Right ventricle myocardium superior (tissue), 1 donor: ENCODE results near the gene DNAAF5. TPM values are rescaled to one million over a fixed set of nuclear protein-coding genes. Genes with fewer than 3 reads are reported as not detected.

Experiments
- ATAC-seq: fragments of 200-7000 bp; cut with Tn5 transposase; one replicate; pipeline ENCODE4 v1.9.1; 2020; ENCODE audit warnings: mild to moderate bottlenecking; ENCODE audit not compliant: poor library complexity
- DNase-seq: peaks from one replicate; pipeline ENCODE4 v3.0.0-alpha.2; 2020
- intact Hi-C: fragments of 100-400 bp; cut with DNase I; formaldehyde crosslinking; loops from one replicate; pipeline ENCODE4 v1.11.2; 2022
- total RNA-seq: library from RNA; stranded (reverse); fragmentation: NEBNext Ultra II Directional; extraction: Animal tissue kit (Norgen Biotek cat#: 25700); gene quantifications from one replicate; pipeline ENCODE4 v1.2.1, GENCODE V29; 2021
- donor health status: DM: no; HTN: yes; CAD: no; lungs with severe emphysema.

DNAAF5 gene
- total RNA-seq, 1 donor from 2014 or later = 19.3 TPM

- DNase-seq (no peak), ATAC-seq (no peak)
- intact Hi-C loops = no loop called here
Observed at GRCh38 chr7:701086-701671, 25.3 kb upstream of the DNAAF5 start.

GRCh38 chr7:703049-703448, 23.4 kb upstream of the DNAAF5 start:
- DNase-seq = no peak
- ATAC-seq = no peak
- intact Hi-C loops = no loop called here

GRCh38 chr7:706721-707120, 19.8 kb upstream of the DNAAF5 start:
- DNase-seq (no peak), ATAC-seq (no peak)
- intact Hi-C loops = no loop called here

DNA sequence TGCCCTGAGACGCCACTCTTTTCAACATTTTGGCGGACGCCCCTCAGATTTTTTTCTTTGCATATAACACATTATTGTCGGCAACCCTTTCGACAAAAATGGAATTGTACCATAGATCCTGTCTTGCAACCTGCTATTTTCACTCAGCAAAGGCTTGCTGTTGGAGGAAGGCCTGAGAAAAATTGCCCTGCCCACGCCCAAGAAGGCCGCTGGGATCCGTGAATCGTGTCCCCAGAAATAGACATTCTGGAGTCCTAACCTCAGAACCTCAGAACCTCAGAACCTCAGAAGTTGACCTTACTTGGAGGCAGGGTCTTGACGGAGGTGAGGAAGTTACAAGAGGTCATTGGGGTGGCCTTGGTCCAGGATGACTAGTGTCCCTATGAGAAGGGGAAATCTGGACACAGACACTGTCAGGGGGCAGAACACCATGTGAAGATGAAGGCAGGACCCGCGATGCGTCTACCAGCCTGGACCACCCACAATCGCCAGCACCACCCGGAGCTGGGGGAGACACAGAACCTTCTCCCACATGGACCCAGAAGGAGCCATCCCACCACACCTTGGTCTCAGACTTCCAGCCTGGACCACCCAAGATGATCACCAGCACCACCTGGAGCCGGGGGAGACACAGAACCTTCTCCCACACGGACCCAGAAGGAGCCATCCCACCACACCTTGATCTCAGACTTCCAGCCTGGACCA, 19.1 kb upstream of the DNAAF5 start:
- intact Hi-C loops = no loop called here
- DNase-seq = no peak
- ATAC-seq = no peak

DNA sequence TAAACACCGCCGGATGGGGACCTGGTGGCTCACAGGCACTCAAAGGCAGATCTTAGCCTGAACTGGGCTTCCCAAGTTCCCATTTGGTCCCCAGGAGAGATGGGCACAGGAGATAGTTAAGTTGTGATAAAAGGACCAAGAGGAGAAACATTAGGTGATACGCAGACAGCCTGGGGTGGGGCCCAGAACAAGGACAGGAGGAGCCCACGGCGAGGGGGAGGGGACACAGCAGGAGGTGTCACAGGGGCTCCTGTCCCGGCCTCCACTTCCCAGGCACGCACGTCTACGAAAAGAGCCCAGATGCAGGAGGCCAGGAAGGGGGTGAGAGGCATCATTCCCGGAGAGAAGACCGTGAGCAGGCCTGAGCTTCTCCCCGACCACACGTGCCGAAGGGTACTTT, 16.3 kb upstream of the DNAAF5 start:
- intact Hi-C loops = no loop called here
- ATAC-seq (no peak), DNase-seq (no peak)

DNA sequence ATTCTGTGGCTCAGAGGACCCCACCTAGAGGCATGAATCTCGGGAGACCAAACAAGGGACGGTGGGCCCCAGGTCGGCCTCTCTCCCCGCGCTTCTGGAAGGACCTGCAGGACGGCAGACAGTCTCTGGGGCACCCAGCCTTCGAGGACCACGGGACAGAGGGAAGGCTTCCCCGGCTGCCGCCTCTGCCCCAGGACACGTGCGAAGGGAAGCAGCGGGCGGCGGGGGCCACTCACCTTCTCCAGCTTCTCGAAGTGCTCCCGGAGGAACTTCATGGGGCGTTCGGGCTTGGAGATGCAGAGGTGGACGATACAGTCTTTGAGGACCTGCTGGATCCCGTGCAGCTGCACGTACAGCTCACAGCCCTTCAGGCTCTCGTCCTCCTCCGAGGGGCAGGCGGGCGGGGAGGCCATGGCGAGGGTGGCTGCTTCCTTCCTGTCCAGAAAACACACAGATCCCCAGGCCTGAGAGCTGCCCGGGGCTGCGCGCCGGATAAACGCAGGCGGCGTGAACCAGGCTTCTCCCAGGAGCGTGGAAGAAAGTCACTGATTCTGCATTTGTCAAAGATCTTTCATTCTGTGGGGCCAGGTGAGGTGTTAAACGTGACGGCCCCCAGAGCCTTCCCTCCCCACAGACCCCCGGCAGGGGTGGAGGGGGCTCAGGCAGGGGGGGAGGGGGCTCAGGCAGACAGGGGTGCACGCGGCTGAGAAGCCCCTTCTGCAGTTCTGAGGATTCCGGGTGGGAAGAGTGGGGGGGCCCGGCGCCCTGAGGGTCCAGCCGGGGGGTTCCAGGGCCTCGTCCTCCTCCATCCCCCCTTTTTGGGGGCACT, 15.2 kb upstream of the DNAAF5 start:
- DNase-seq = no peak
- peak; percentile 60 for ATAC-seq
- intact Hi-C loops = no loop called here

GRCh38 chr7:711922-712380, 14.5 kb upstream of the DNAAF5 start:
- no peak for ATAC-seq
- no peak for DNase-seq
- intact Hi-C loops = no loop called here

DNA sequence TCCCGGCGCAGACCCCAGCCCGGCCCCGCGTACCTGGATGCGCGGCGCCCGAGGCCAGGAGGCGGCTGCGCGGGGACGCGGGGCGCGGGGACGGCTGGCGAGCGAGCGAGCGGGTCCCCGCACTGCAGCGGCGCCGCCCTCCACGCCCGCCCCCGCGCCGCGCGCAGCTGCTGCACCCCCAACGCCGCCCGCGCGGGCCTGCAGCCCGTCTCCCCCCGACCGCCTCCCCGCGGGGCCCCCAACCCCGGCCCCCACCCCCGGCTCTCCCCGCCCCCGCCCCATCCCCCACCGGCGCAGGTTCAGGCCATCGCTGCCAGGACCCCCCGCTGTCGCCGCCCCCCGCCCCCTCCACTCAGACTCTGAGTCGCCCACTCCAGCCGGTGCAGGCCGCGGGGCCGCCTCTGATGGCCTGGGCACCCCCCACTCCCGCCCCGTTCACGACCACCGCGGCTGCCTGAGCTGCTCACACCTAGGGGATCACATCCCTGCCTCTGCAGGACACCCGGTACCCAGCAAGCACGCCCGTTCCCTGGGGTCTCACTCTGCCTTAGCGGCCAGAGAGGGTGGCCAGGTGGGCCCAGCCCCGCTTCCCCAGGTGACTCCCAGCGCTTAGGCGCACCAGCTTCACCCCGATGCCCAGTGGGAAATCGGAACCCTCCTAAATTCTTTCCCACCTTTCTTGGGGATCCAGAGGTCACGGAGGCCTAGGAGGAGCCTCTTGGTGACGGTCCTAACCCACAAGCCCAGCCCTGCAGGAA, 13.9 kb upstream of the DNAAF5 start:
- ATAC-seq (no peak), DNase-seq (no peak)
- intact Hi-C loops = no loop called here

GRCh38 chr7:713139-713457, 13.4 kb upstream of the DNAAF5 start:
- intact Hi-C loops = no loop called here
- ATAC-seq = no peak
- no peak for DNase-seq

- no peak for ATAC-seq
- DNase-seq = no peak
- intact Hi-C loops = no loop called here
Observed at GRCh38 chr7:713488-714230, 12.8 kb upstream of the DNAAF5 start.

DNA sequence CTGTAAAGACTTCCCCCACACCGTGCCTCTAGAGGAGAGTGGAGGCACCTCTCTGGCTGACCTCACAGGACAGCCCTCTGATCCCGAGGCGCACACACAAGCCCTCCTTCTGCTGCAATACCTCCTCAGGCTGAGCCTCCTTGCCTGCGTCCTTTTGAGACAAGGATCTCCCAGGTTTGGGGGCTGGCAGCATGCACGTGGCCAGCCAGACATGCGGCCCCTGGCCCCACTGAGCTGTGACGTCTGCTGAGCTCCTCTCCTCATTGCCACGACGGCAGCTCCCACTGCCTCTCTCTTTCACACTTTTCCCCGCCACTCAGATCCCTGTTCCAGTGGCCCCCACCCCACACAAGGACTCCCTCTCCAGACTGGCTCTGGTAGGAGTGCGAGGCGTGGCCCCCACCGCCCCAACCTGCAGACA, 12.2 kb upstream of the DNAAF5 start:
- intact Hi-C loops = no loop called here
- ATAC-seq = no peak

DNA sequence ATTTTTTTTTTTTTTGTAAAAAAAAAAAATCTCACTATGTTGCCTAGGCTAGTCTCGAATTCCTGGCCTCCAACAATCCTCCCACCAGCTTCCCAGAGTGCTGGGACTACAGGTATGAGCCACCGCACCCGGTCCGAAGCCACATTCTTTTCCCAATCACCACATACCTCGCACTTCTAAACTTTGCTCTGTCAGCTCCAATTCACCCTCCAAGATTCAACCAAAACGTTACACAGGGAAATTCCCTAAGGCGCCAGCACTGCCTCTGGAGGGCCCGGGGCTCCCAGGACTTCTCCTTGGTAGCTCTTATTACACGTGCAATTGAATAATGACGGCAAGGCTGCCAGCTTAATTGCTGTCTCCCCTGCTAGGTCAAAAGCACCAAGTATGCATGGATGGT, 10.3 kb upstream of the DNAAF5 start:
- intact Hi-C loops = no loop called here
- ATAC-seq = no peak
- no peak for DNase-seq

More for the DNA sequence above, 12.2 kb upstream of the DNAAF5 start:
- no peak for DNase-seq

DNA sequence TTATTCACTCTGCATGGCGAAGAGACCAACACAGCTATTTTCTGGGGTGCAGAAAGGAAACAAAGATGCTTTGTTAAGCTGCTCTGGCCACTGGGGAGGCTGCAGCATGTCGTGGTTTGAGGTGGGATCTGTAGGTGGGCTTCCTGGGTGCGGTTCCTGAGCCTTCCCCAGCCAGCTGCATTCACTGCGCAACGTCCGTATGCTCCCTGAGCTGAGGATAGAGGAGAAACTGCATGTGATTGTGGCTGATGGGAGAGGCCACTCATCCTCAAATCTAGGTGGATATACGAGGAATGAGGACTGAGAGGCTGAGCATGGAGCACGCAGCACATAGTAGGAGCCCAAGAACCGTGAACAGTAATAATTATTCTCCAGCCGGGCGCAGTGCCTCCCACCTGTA, 9.9 kb upstream of the DNAAF5 start:
- ATAC-seq (no peak), DNase-seq (no peak)
- intact Hi-C loops = no loop called here

DNA sequence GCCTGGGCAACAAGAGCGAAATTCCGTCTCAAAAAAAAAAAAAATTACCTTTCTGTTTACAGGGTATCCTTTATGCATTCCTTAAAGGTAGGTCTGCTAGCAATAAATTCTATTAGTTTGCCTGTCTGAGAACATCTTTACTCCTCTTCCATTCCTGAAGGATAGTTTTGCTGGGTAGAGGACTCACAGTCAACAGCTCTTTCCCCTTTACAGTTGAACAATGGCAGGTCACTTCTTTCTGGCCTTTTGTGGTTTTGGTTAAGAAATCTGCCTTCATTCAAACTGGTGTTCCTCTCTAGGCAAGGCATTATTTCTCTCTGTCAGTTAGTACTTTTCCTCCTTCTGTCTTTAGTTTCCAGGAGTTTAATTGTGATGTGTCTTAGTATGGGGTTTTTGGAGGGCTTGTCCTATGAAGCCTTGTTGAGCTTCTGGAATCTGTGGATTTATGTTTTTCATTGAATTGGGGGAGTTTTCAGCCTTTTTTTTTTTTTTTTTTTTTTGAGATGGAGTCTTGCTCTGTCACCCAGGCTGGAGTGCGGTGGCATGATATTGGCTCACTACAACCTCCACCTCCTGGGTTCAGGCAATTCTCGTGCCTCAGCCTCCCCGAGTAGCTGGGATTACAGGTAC, 4.8 kb upstream of the DNAAF5 start:
- intact Hi-C loops = no loop called here
- no peak for ATAC-seq
- DNase-seq = no peak

DNA sequence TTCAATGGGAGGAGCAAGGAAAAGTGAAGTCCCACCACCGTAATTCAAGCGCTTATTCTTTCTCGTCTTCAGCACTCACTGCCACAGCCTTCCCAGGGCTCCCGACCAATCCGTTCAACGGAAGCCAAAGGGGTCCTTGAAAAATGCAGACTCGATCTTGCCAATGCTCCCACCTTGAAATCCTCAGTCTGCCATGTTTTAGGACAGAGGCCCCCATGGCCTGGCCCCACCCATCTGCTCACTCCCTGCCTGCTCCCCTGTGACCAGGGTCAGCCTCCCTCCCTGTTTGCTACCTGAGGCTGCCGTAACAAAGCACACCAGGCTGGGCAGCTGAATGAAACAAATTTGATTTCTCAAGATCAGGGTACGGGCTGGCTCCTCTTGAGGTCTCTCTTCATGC, 3.0 kb upstream of the DNAAF5 start:
- no peak for ATAC-seq
- intact Hi-C loops = no loop called here
- DNase-seq = no peak

DNA sequence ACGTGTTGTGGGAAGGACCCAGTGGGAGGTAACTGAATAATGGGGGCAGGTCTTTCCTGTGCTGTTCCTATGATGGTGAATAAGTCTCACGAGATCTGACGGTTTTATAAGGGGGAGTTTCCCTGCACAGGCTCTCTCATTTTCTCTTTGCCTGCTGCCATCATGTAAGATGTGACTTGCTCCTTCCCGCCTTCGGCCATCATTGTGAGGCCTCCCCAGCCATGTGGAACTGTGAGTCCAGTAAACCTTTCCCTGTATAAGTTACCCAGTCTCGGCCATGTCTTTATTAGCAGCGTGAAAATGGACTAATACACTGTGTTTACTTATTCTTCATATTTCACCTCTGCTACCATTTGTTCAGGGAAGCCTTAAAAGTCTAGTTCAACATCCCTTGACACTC, 2.2 kb upstream of the DNAAF5 start:
- intact Hi-C loops = no loop called here
- ATAC-seq (no peak), DNase-seq (no peak)

DNA sequence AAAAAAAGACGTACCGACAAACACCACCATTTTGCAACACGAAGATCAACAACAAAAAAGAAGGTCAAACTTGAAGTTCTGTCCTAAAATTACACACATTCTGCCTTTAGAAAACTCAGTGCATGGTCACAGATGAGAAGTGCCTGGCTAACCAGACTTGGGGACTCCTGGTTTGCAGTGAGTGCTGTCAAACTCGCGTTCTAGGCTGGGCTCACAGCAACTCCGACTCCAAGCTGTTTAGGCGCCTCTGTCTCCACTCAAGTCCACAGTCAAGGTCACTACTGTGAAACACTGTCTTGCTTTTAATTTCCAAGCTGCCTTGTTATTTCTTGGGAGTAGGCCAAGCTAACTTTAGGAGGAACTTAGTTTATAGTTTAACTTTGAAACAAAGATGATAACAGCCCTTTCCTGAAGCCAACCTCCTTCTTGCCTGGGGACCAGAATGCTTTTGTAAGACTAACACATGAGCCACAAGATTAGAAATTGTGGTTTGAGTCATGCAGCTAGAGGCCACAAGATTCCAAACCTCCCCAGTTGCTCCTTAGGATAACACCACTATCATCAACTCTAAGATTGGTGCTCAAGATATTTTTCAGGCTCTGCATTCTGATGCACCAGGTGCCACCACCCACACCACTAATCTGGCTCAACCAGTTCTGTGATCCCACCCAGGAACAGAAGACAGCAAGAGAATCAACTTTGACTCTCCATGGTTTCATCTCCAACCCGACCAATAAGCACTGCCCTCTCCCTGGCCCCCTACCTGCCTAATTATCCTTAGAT, 1.1 kb upstream of the DNAAF5 start:
- intact Hi-C loops = loop anchor here (5.0 kb wide), 1 partner anchor 58 kb away; no protein-coding TSS in a partner anchor
- no peak for DNase-seq
- no peak for ATAC-seq

GRCh38 chr7:726854-727103, 280 bp downstream of the DNAAF5 start:
- intact Hi-C loops = loop anchor here (5.0 kb wide), 1 partner anchor 59 kb away; no protein-coding TSS in a partner anchor
- no peak for DNase-seq
- no peak for ATAC-seq
